ENCODE measurements around the gene SYNGR3. TPM values are rescaled to one million over a fixed set of nuclear protein-coding genes. Genes with fewer than 3 reads are reported as not detected.

Gene SYNGR3
- total and polyA plus RNA-seq, 2 of the 13 experiments (the other 11 are each of a cell fraction or from before 2014, with no cell fraction given) = 0.97 to 5.7 TPM

DNA sequence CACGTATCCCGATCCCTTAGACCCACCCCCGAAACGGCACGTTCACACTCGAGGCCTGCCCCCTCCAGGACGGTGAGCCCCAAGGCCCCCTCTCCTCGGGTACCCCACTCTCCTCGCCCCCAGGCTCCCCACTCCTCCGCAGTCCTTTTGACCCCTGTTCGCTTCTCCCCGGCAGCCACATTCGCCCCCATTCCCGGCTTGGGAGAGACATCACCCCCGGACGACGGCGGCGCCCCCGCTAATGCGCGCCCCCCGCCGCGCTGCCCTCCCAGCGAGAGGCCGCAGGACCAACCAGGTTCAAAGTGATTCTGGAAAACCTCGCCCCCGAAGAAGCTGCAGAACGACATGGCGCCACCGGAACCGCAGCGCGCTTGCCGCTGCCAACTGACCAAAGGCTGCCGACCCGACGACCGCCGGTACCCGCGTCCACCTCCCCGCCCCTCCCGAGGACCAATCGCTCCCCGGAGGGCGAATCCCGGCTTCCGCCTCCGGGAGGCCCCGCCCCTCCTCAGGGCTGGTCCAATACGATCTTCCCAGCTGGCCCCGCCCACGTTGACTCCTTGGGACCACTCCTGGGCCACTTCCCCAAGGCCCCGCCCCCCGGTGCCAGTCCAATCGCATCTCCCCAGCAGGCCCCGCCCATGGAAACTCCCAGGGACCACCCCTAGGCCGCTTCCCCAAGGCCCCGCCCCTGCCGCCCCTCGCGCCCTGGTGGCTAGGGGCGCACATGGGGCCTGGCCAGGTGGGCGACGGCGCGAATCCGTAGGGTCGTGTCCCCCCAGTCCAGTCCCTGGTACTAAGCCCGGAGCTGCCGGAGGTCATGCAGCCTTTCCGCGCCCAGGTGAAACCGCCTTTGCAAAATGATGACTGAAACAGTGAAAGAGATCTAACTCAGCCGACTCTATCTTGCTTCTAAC is 46.7 kb upstream of the SYNGR3 start, which contains the start of gene MSRB1 (continued):
- no peak for TF ChIP-seq GPN1 (CRISPR knock-in tag; IDR thresholded peaks at IDR 0.05; ENCODE audit: borderline replicate concordance)
- 0 out of 2 replicates have a peak, but pooled peaks have one; percentile 22 for TF ChIP-seq ZNF660 (CRISPR knock-in tag; IDR thresholded peaks at IDR 0.05; ENCODE audit: borderline replicate concordance, low read depth)
- TF ChIP-seq SOX5 (CRISPR knock-in tag; IDR thresholded peaks at IDR 0.05; ENCODE audit: borderline replicate concordance) = no peak; the same call in 1 of the 2 replicates
- no peak; the same call in 1 of the 2 replicates for TF ChIP-seq JUN (CRISPR knock-in tag; IDR thresholded peaks at IDR 0.05)
- TF ChIP-seq, protein P1, sequence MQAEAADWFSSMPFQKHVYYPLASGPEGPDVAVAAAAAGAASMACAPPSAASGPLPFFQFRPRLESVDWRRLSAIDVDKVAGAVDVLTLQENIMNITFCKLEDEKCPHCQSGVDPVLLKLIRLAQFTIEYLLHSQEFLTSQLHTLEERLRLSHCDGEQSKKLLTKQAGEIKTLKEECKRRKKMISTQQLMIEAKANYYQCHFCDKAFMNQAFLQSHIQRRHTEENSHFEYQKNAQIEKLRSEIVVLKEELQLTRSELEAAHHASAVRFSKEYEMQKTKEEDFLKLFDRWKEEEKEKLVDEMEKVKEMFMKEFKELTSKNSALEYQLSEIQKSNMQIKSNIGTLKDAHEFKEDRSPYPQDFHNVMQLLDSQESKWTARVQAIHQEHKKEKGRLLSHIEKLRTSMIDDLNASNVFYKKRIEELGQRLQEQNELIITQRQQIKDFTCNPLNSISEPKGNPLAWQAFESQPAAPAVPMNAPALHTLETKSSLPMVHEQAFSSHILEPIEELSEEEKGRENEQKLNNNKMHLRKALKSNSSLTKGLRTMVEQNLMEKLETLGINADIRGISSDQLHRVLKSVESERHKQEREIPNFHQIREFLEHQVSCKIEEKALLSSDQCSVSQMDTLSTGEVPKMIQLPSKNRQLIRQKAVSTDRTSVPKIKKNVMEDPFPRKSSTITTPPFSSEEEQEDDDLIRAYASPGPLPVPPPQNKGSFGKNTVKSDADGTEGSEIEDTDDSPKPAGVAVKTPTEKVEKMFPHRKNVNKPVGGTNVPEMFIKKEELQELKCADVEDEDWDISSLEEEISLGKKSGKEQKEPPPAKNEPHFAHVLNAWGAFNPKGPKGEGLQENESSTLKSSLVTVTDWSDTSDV (CRISPR knock-in tag; IDR thresholded peaks at IDR 0.05) = no peak; the same call in 1 of the 2 replicates
- TF ChIP-seq RXRA (CRISPR knock-in tag; IDR thresholded peaks at IDR 0.05) = no peak
- 0 out of 2 replicates have a peak, but pooled peaks have one; percentile 20 for TF ChIP-seq ZNF564 (CRISPR knock-in tag; IDR thresholded peaks at IDR 0.05)
- TF ChIP-seq ZNF446 (CRISPR knock-in tag; IDR thresholded peaks at IDR 0.05) = no peak
- peak; percentile 60; the same call in 1 of the 2 replicates for TF ChIP-seq ZNF878 (CRISPR knock-in tag; IDR thresholded peaks at IDR 0.05)
- TF ChIP-seq, protein P2, sequence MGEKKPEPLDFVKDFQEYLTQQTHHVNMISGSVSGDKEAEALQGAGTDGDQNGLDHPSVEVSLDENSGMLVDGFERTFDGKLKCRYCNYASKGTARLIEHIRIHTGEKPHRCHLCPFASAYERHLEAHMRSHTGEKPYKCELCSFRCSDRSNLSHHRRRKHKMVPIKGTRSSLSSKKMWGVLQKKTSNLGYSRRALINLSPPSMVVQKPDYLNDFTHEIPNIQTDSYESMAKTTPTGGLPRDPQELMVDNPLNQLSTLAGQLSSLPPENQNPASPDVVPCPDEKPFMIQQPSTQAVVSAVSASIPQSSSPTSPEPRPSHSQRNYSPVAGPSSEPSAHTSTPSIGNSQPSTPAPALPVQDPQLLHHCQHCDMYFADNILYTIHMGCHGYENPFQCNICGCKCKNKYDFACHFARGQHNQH (CRISPR knock-in tag; IDR thresholded peaks at IDR 0.05) = no peak
- TF ChIP-seq KDM5A (IDR thresholded peaks at IDR 0.05; ENCODE audit: borderline replicate concordance, low read length) = no peak
- no peak for TF ChIP-seq ATF7 (IDR thresholded peaks at IDR 0.05)
- no peak for TF ChIP-seq ATF7 (CRISPR knock-in tag; IDR thresholded peaks at IDR 0.05)
- TF ChIP-seq, protein P3, sequence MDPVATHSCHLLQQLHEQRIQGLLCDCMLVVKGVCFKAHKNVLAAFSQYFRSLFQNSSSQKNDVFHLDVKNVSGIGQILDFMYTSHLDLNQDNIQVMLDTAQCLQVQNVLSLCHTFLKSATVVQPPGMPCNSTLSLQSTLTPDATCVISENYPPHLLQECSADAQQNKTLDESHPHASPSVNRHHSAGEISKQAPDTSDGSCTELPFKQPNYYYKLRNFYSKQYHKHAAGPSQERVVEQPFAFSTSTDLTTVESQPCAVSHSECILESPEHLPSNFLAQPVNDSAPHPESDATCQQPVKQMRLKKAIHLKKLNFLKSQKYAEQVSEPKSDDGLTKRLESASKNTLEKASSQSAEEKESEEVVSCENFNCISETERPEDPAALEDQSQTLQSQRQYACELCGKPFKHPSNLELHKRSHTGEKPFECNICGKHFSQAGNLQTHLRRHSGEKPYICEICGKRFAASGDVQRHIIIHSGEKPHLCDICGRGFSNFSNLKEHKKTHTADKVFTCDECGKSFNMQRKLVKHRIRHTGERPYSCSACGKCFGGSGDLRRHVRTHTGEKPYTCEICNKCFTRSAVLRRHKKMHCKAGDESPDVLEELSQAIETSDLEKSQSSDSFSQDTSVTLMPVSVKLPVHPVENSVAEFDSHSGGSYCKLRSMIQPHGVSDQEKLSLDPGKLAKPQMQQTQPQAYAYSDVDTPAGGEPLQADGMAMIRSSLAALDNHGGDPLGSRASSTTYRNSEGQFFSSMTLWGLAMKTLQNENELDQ (CRISPR knock-in tag; IDR thresholded peaks at IDR 0.05; ENCODE audit: borderline replicate concordance) = no peak
- peak; percentile 11; the same call in 1 of the 2 replicates for TF ChIP-seq ZSCAN21 (CRISPR knock-in tag; IDR thresholded peaks at IDR 0.05; ENCODE audit: borderline replicate concordance)
- TF ChIP-seq, protein P4, sequence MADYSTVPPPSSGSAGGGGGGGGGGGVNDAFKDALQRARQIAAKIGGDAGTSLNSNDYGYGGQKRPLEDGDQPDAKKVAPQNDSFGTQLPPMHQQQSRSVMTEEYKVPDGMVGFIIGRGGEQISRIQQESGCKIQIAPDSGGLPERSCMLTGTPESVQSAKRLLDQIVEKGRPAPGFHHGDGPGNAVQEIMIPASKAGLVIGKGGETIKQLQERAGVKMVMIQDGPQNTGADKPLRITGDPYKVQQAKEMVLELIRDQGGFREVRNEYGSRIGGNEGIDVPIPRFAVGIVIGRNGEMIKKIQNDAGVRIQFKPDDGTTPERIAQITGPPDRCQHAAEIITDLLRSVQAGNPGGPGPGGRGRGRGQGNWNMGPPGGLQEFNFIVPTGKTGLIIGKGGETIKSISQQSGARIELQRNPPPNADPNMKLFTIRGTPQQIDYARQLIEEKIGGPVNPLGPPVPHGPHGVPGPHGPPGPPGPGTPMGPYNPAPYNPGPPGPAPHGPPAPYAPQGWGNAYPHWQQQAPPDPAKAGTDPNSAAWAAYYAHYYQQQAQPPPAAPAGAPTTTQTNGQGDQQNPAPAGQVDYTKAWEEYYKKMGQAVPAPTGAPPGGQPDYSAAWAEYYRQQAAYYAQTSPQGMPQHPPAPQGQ (CRISPR knock-in tag; IDR thresholded peaks at IDR 0.05; ENCODE audit: borderline replicate concordance) = no peak
- TF ChIP-seq, protein P5, sequence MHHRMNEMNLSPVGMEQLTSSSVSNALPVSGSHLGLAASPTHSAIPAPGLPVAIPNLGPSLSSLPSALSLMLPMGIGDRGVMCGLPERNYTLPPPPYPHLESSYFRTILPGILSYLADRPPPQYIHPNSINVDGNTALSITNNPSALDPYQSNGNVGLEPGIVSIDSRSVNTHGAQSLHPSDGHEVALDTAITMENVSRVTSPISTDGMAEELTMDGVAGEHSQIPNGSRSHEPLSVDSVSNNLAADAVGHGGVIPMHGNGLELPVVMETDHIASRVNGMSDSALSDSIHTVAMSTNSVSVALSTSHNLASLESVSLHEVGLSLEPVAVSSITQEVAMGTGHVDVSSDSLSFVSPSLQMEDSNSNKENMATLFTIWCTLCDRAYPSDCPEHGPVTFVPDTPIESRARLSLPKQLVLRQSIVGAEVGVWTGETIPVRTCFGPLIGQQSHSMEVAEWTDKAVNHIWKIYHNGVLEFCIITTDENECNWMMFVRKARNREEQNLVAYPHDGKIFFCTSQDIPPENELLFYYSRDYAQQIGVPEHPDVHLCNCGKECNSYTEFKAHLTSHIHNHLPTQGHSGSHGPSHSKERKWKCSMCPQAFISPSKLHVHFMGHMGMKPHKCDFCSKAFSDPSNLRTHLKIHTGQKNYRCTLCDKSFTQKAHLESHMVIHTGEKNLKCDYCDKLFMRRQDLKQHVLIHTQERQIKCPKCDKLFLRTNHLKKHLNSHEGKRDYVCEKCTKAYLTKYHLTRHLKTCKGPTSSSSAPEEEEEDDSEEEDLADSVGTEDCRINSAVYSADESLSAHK (CRISPR knock-in tag; IDR thresholded peaks at IDR 0.05; ENCODE audit: borderline replicate concordance) = no peak

All from HepG2 (cell line).